ENCODE results near the gene MGST2.

Gene MGST2

GRCh38 chr4:139719381-139720101, 53.9 kb downstream of the MGST2 start:
- H3K4me3 ChIP-seq (ENCODE audit: low read depth, low read length), result no peak overlapping the region
- TF ChIP-seq CTCF (IDR thresholded peaks at IDR 0.05; ENCODE audit: low read depth, low read length), result no peak

GRCh38 chr4:139720806-139721205, 55.2 kb downstream of the MGST2 start:
- TF ChIP-seq CTCF (IDR thresholded peaks at IDR 0.05; ENCODE audit: low read depth, low read length), result no peak
- no peak overlapping the region for H3K4me3 ChIP-seq (ENCODE audit: low read depth, low read length)

GRCh38 chr4:139721789-139722188, 56.2 kb downstream of the MGST2 start:
- no peak for TF ChIP-seq CTCF (IDR thresholded peaks at IDR 0.05; ENCODE audit: low read depth, low read length)

GRCh38 chr4:139725236-139725635, 59.6 kb downstream of the MGST2 start:
- H3K4me3 ChIP-seq (ENCODE audit: low read depth, low read length), result no peak overlapping the region
- no peak for TF ChIP-seq CTCF (IDR thresholded peaks at IDR 0.05; ENCODE audit: low read depth, low read length)

More at GRCh38 chr4:139721789-139722188, 56.2 kb downstream of the MGST2 start:
- H3K4me3 ChIP-seq (ENCODE audit: low read depth, low read length), result no peak overlapping the region

- no peak for TF ChIP-seq CTCF (IDR thresholded peaks at IDR 0.05; ENCODE audit: low read depth, low read length)
- no peak overlapping the region for H3K4me3 ChIP-seq (ENCODE audit: low read depth, low read length)
These were observed 61.0 kb downstream of the MGST2 start for GRCh38 chr4:139726615-139727014.

GRCh38 chr4:139728146-139728545, 62.5 kb downstream of the MGST2 start:
- no peak for TF ChIP-seq CTCF (IDR thresholded peaks at IDR 0.05; ENCODE audit: low read depth, low read length)

GRCh38 chr4:139728840-139729239, 63.2 kb downstream of the MGST2 start:
- no peak for TF ChIP-seq CTCF (IDR thresholded peaks at IDR 0.05; ENCODE audit: low read depth, low read length)
- H3K4me3 ChIP-seq (ENCODE audit: low read depth, low read length), result no peak overlapping the region

More at GRCh38 chr4:139728146-139728545, 62.5 kb downstream of the MGST2 start:
- H3K4me3 ChIP-seq (ENCODE audit: low read depth, low read length), result no peak overlapping the region
